Measurements from ENCODE around the gene SMO.

GRCh38 chr7:129166745-129167144 lies 21.7 kb upstream of the SMO start:
- TF ChIP-seq POLR2A (IDR thresholded peaks at IDR 0.05) (no peak), CTCF (IDR thresholded peaks at IDR 0.05) (no peak)
